Pancreas (tissue), 10 donors: ENCODE measurements around the gene LYSET. TPM values are rescaled to one million over a fixed set of nuclear protein-coding genes. Genes with fewer than 3 reads are reported as not detected.

ENCODE experiments used
- ATAC-seq, 4 donors: fragments of 200-7000 bp; cut with Tn5 transposase; one replicate each; pipeline versions ENCODE4 v1.8.0 to v1.9.1; 2020; ENCODE audit warnings: mild to moderate bottlenecking in 4 of 4, moderate library complexity in 4 of 4
- DNase-seq, 6 donors: peaks; one replicate each; pipeline ENCODE4 v3.0.0-alpha.2; 2020
- FAIRE-seq: peaks from 2 replicates; lab custom pipeline; 2012; peaks lifted over from hg19 to GRCh38; lab: Jason Lieb, UNC
- H3K27ac ChIP-seq, 4 donors: fragments of 200-600 bp; sonication (generic); 1 replicate in 3 of 4; 2 replicates in 1 of 4; pipeline versions ENCODE4 v1.5.0 to v1.8.0; 2020
- H3K27me3 ChIP-seq, 4 donors: fragments of 200-600 bp; one replicate each; pipeline ENCODE4 v1.8.0; 2021
- H3K36me3 ChIP-seq, 3 donors: fragments of 200-600 bp; sonication (generic) in 1 of 3; one replicate each; pipeline versions ENCODE4 v1.5.0 to v1.8.0; 2020 to 2021
- H3K4me1 ChIP-seq, 3 donors: fragments of 200-600 bp; one replicate each; pipeline ENCODE4 v1.8.0; 2021
- H3K4me3 ChIP-seq, 4 donors: fragments of 200-600 bp; sonication (generic) in 2 of 4; one replicate each; pipeline versions ENCODE4 v1.5.0 to v1.8.0; 2020 to 2021
- H3K9me3 ChIP-seq, 4 donors: fragments of 200-600 bp; one replicate each; pipeline ENCODE4 v1.8.0; 2021
- WGBS, 2 donors: extraction: QIAGEN DNeasy Blood & Tissue Kit; methylation state at CpG; one replicate each; pipeline ENCODE4 v1.1.7; 2013; 5-methylcytosine and 5-hydroxymethylcytosine counted together
- intact Hi-C, 3 donors: fragments of 100-400 bp; cut with DNase I; formaldehyde crosslinking; loops; one replicate each; pipeline versions ENCODE4 v1.11.1 to v1.14.2; 2022
- polyA plus RNA-seq, 2 donors: library from polyadenylated mRNA; stranded (reverse); fragments of 200-250 nt; gene quantifications; one replicate each; pipeline ENCODE4 v1.2.3, GENCODE V29; 2013
- total RNA-seq, 6 donors: library from RNA; stranded (reverse); fragmentation: NEBNext Ultra II Directional in 4 of 6; extraction: Animal tissue kit (Norgen Biotek cat#: 25700) in 4 of 6; gene quantifications; one replicate each; pipeline versions ENCODE4 v1.2.1 to v1.2.4, GENCODE V29; 2021 to 2023
- TF ChIP-seq, protein P1 (sequence below), 4 donors: fragments of 200-600 bp; sonication (generic) in 3 of 4; IDR thresholded peaks; one replicate each; pipeline versions ENCODE4 v1.5.0 to v1.8.0; 2021; ENCODE audit warnings: antibody characterized with exemption in 4 of 4
- donor health status: healthy with polysubstance abuse.
- donor health status: DM: no; HTN: no; CAD: no; lungs with moderate emphysema.
- donor health status: DM: no; HTN: no; CAD: no.
- donor health status: control.
- donor health status: control.
- donor health status: Bipolar disorder and iron deficiency.
- donor health status: DM: yes; HTN: yes; CAD: no.
- donor health status: DM: no; HTN: no; CAD: no.
- donor health status: DM: no; HTN: no; CAD: no.
- donor health status: DM: yes; HTN: yes; CAD: no.

The LYSET gene
- total and polyA plus RNA-seq, 8 donors: 6.1 to 21.2 (median 9.2) TPM

DNA sequence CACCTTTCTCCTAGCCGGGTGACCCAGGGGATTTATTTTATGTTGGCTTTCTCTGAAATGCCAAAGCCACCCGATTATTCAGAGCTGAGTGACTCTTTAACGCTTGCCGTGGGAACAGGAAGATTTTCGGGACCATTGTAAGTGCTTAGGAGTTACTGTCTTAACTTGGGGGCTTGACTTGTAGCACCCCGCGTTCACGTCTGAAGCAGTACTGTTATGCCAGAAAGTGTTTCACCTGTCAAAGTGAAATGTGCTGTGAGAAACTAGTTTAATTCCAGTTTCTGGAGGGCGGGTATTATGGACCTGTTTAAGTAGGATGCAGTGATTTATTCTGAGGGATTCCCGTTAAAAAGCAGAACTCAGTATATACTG lies 218 bp downstream of the LYSET start:
- 0% methylated on average over 10 of the region's 10 CpGs for WGBS, 2 donors
- Histone ChIP-seq H3K36me3 (no peaks in the 10 kb centered on the region), H3K27ac (peak overlapping the region; percentile 90 to 95 (median 92)), H3K27me3 (no peaks in the 10 kb centered on the region), H3K4me1 (peaks cover 0 to 24% (median 10%) of the 10 kb centered on the region in 3 donors), H3K4me3 (peak overlapping the region; percentile 75 to 97 (median 95)), H3K9me3 (no peaks in the 10 kb centered on the region)
- TF ChIP-seq, protein P1, sequence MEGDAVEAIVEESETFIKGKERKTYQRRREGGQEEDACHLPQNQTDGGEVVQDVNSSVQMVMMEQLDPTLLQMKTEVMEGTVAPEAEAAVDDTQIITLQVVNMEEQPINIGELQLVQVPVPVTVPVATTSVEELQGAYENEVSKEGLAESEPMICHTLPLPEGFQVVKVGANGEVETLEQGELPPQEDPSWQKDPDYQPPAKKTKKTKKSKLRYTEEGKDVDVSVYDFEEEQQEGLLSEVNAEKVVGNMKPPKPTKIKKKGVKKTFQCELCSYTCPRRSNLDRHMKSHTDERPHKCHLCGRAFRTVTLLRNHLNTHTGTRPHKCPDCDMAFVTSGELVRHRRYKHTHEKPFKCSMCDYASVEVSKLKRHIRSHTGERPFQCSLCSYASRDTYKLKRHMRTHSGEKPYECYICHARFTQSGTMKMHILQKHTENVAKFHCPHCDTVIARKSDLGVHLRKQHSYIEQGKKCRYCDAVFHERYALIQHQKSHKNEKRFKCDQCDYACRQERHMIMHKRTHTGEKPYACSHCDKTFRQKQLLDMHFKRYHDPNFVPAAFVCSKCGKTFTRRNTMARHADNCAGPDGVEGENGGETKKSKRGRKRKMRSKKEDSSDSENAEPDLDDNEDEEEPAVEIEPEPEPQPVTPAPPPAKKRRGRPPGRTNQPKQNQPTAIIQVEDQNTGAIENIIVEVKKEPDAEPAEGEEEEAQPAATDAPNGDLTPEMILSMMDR (IDR thresholded peaks at IDR 0.05): no peak
- DNase-seq (no peak), FAIRE-seq (no peak), ATAC-seq (no peak)
- intact Hi-C loops: no loop called here

GRCh38 chr14:93186466-93186865 lies 1.3 kb downstream of the LYSET start:
- intact Hi-C loops: no loop called here
- Histone ChIP-seq H3K4me3 (no peak overlapping the region), H3K36me3 (no peaks in the 10 kb centered on the region), H3K9me3 (no peaks in the 10 kb centered on the region), H3K4me1 (peaks cover 0 to 24% (median 10%) of the 10 kb centered on the region in 3 donors), H3K27ac (no peak overlapping the region), H3K27me3 (no peaks in the 10 kb centered on the region)
- TF ChIP-seq, protein P1 (IDR thresholded peaks at IDR 0.05): no peak
- DNase-seq: no peak
- FAIRE-seq: no peak
- ATAC-seq: no peak
- WGBS, 2 donors: 65 to 79% methylated on average over 6 of the region's 6 CpGs

- 90 to 93% methylated on average over 3 of the region's 3 CpGs for WGBS, 2 donors
- Histone ChIP-seq H3K4me1 (peaks cover 0 to 24% (median 10%) of the 10 kb centered on the region in 3 donors), H3K36me3 (no peaks in the 10 kb centered on the region), H3K27ac (no peak overlapping the region), H3K27me3 (no peaks in the 10 kb centered on the region), H3K9me3 (no peaks in the 10 kb centered on the region), H3K4me3 (no peak overlapping the region)
- TF ChIP-seq, protein P1 (IDR thresholded peaks at IDR 0.05): no peak
- FAIRE-seq (no peak), DNase-seq (no peak), ATAC-seq (no peak)
- intact Hi-C loops: no loop called here
These were observed 1.8 kb downstream of the LYSET start for GRCh38 chr14:93186956-93187355.

DNA sequence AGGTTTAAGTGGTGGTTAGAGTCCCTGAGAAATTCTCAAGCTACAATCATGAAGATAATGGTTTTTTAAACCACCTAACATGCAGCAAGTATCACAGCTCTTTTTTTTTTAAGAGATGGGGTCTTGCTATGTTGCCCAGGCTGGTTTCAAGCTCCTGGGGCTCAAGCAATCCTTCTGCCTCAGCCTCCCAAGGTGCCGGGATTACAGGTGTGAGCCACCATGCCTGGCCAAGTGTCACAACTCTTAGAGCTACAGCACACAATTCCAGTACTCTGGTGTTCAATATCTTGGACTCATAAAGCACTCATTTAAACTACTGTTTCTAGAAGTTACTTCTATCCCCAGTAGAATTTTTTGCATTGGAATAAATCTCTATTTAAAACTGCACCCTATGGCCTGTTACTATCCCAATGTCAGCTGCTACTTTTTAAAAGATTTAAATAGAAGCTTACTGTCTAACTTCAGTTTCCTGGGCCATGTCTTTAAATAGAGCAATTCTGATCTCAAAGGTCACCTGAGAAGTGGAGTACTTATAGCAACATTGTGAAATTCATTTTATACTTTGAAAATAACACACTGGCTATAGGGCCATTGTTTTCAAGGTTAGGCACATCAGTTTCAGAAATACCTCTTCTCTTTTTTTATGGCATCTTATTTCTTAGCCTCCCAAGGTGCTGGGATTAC lies 10.3 kb downstream of the LYSET start:
- TF ChIP-seq, protein P1 (IDR thresholded peaks at IDR 0.05): no peak
- Histone ChIP-seq H3K4me1 (no peaks in the 10 kb centered on the region), H3K36me3 (no peaks in the 10 kb centered on the region), H3K27me3 (no peaks in the 10 kb centered on the region), H3K9me3 (no peaks in the 10 kb centered on the region), H3K27ac (no peak overlapping the region), H3K4me3 (no peak overlapping the region)
- no peak for FAIRE-seq
- DNase-seq: no peak
- 87 to 100% methylated on average over 1 of the region's 1 CpG for WGBS, 2 donors
- intact Hi-C loops: no loop called here
- ATAC-seq: no peak

- ATAC-seq (no peak), FAIRE-seq (no peak), DNase-seq (no peak)
- Histone ChIP-seq H3K36me3 (no peaks in the 10 kb centered on the region), H3K4me3 (no peak overlapping the region), H3K4me1 (no peaks in the 10 kb centered on the region), H3K27me3 (no peaks in the 10 kb centered on the region), H3K9me3 (no peaks in the 10 kb centered on the region), H3K27ac (no peak overlapping the region)
- intact Hi-C loops: no loop called here
- 91 to 98% methylated on average over 4 of the region's 4 CpGs for WGBS, 2 donors
- TF ChIP-seq, protein P1 (IDR thresholded peaks at IDR 0.05): no peak
These were observed 13.9 kb downstream of the LYSET start for GRCh38 chr14:93199031-93199430.
